Esophagus muscularis mucosa (tissue), 4 donors: ENCODE measurements around the gene WDR19.

Source experiments
- EP300 ChIP-seq: sonication (generic); formaldehyde crosslinking; IDR thresholded peaks from one replicate; pipeline ENCODE4 v1.6.1; 2017; ENCODE audit warnings: antibody characterized with exemption
- POLR2A ChIP-seq: fragments of 450-650 bp; IDR thresholded peaks from one replicate; pipeline ENCODE4 v1.6.1; 2017; ENCODE audit warnings: antibody characterized with exemption, moderate library complexity, mild to moderate bottlenecking, low read depth
- POLR2AphosphoS5 ChIP-seq, 2 donors: sonication (generic); formaldehyde crosslinking; IDR thresholded peaks; one replicate each; pipeline ENCODE4 v1.6.1; 2017; ENCODE audit warnings: antibody characterized with exemption in 2 of 2
- TF ChIP-seq, protein P1 (sequence below), 3 experiments: fragments of 200-600 bp in 2 of 3; fragments of 450-650 bp in 1 of 3; sonication (generic) in 2 of 3; IDR thresholded peaks; one replicate each; pipeline ENCODE4 v1.5.1; 2017 to 2019; ENCODE audit warnings: antibody characterized with exemption in 3 of 3, mild to moderate bottlenecking in 2 of 3, moderate library complexity in 1 of 3

DNA sequence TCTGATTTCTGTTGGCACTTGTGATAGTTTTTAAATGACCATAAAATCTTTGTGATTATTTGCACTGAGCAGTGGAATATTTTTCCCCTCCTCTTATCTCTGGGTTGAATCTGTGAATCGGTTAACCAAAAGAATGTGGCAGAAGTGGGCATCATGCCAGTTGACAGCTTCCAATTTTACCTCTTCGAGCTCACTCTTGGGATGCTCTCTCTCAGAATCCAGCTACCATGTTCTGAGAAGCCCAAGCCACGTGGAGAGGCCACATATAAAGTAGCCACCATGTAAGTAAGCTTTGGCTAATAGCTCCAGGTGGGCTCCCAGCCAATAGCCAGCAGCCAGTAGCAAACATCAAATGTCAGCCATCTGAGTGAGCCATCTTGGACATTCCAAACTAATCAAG lies 12.9 kb upstream of the WDR19 start:
- TF ChIP-seq, protein P1, sequence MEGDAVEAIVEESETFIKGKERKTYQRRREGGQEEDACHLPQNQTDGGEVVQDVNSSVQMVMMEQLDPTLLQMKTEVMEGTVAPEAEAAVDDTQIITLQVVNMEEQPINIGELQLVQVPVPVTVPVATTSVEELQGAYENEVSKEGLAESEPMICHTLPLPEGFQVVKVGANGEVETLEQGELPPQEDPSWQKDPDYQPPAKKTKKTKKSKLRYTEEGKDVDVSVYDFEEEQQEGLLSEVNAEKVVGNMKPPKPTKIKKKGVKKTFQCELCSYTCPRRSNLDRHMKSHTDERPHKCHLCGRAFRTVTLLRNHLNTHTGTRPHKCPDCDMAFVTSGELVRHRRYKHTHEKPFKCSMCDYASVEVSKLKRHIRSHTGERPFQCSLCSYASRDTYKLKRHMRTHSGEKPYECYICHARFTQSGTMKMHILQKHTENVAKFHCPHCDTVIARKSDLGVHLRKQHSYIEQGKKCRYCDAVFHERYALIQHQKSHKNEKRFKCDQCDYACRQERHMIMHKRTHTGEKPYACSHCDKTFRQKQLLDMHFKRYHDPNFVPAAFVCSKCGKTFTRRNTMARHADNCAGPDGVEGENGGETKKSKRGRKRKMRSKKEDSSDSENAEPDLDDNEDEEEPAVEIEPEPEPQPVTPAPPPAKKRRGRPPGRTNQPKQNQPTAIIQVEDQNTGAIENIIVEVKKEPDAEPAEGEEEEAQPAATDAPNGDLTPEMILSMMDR (IDR thresholded peaks at IDR 0.05): no peak
- TF ChIP-seq POLR2AphosphoS5 (IDR thresholded peaks at IDR 0.05): no peak
- TF ChIP-seq POLR2A: no peak
- TF ChIP-seq EP300: no peak
